ENCODE data around the gene C1orf87.

DNA sequence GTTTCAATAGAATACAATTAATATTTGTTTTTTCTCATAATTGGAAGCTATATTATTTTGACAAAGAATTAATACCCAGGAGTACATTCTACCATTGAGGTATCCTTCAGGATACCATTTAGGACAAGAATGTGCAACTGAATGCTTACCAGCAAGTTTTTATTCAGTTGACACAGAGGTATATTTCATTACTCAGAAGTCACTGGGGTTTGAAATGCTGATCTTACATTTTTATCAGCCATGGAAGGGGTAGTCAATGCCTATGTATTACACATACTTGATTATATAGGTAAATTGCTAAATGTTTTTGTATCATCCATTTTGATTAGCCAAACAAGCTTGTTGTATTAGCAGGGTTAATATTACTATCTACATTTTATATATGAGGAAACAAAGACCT is 48.0 kb downstream of the C1orf87 start:
- TF ChIP-seq, protein P1, sequence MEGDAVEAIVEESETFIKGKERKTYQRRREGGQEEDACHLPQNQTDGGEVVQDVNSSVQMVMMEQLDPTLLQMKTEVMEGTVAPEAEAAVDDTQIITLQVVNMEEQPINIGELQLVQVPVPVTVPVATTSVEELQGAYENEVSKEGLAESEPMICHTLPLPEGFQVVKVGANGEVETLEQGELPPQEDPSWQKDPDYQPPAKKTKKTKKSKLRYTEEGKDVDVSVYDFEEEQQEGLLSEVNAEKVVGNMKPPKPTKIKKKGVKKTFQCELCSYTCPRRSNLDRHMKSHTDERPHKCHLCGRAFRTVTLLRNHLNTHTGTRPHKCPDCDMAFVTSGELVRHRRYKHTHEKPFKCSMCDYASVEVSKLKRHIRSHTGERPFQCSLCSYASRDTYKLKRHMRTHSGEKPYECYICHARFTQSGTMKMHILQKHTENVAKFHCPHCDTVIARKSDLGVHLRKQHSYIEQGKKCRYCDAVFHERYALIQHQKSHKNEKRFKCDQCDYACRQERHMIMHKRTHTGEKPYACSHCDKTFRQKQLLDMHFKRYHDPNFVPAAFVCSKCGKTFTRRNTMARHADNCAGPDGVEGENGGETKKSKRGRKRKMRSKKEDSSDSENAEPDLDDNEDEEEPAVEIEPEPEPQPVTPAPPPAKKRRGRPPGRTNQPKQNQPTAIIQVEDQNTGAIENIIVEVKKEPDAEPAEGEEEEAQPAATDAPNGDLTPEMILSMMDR (conservative IDR thresholded peaks at IDR 0.05; ENCODE audit: low read depth, low read length), result no peak
- TF ChIP-seq EZH2 (IDR thresholded peaks at IDR 0.05; ENCODE audit: borderline replicate concordance, low read depth, low read length, poor library complexity, severe bottlenecking), result no peak
